Esophagus squamous epithelium (tissue), 5 donors: ENCODE data around the gene APPBP2. TPM values are rescaled to one million over a fixed set of nuclear protein-coding genes. Genes with fewer than 3 reads are reported as not detected.

ENCODE experiments used
- DNase-seq: peaks from one replicate; lab custom pipeline; 2025; lab: John Stamatoyannopoulos, UW
- H3K27ac ChIP-seq, 4 donors: fragments of 200-600 bp; sonication (generic); one replicate each; pipeline ENCODE4 v1.5.1; 2016 to 2019; ENCODE audit warnings: mild to moderate bottlenecking in 1 of 4
- H3K27me3 ChIP-seq, 4 donors: fragments of 200-600 bp; sonication (generic); 1 replicate in 3 of 4; 2 replicates in 1 of 4; pipeline versions ENCODE4 v1.5.1 to v1.6.0; 2017 to 2021; ENCODE audit warnings: antibody characterized with exemption in 1 of 4
- H3K36me3 ChIP-seq, 3 donors: fragments of 200-600 bp; sonication (generic); one replicate each; pipeline ENCODE4 v1.5.1; 2016 to 2019
- H3K4me1 ChIP-seq, 3 donors: fragments of 200-600 bp; sonication (generic); one replicate each; pipeline ENCODE4 v1.5.1; 2017 to 2019
- H3K4me3 ChIP-seq, 4 donors: fragments of 200-600 bp; sonication (generic); 1 replicate in 3 of 4; 2 replicates in 1 of 4; pipeline ENCODE4 v1.5.1; 2016 to 2019; ENCODE audit warnings: mild to moderate bottlenecking in 2 of 4, moderate library complexity in 1 of 4
- H3K9me3 ChIP-seq, 3 donors: fragments of 200-600 bp; sonication (generic); one replicate each; pipeline ENCODE4 v1.5.1; 2016 to 2019
- CTCF ChIP-seq, 6 experiments: fragments of 450-650 bp in 4 of 6; fragments of 200-600 bp in 2 of 6; sonication (generic) in 2 of 6; IDR thresholded peaks; one replicate each; pipeline ENCODE4 v1.5.1; 2016 to 2019; ENCODE audit warnings: antibody characterized with exemption in 6 of 6, mild to moderate bottlenecking in 4 of 6, moderate library complexity in 4 of 6
- POLR2A ChIP-seq, 4 donors: fragments of 450-650 bp; IDR thresholded peaks; one replicate each; pipeline ENCODE4 v1.6.1; 2017; ENCODE audit warnings: antibody characterized with exemption in 4 of 4, mild to moderate bottlenecking in 4 of 4, moderate library complexity in 3 of 4
- WGBS, 2 donors: methylation state at CpG; one replicate each; pipeline ENCODE4 v1.1.5; 2018; 5-methylcytosine and 5-hydroxymethylcytosine counted together
- intact Hi-C: fragments of 100-400 bp; cut with DNase I; formaldehyde crosslinking; loops from one replicate; pipeline ENCODE4 v1.15.0; 2022
- total RNA-seq, 4 donors: library from RNA; depleted of rRNA; stranded (reverse); fragments of >200 nt; gene quantifications; one replicate each; pipeline ENCODE4 v1.1.0, GENCODE V29; 2016
- donor health status: DM: yes; HTN: yes; CAD: no.

Gene APPBP2
- total RNA-seq, 4 donors from 2014 or later = 9.7 to 26.3 (median 16.0) TPM

DNA sequence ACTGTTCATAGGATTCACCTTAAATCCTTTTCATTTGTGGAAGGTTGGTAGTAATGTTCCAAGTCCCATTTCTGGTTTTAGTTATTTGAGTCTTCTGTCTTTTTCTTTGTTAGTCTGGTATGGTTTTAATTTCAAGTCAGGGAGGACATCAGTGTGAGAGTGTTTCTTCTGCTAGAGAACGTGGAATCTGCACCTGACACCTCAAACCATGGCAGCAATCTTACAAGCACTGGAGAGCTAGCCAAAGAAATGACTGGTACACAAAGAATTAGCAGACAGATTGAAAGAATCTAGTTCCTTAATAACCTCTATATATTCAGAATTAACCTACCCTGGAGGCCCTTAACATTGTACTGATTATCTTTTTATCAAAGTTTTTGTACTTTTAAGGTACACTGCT, 53.6 kb downstream of the APPBP2 start:
- H3K9me3 ChIP-seq = no peaks in the 10 kb centered on the region
- 90 to 93% methylated on average over 1 of the region's 1 CpG for WGBS, 2 donors
- no peak for DNase-seq
- peaks cover 0 to 59% (median 0%) of the 10 kb centered on the region in 3 donors for H3K36me3 ChIP-seq
- H3K27ac ChIP-seq = no peak overlapping the region
- peaks cover 0 to 34% (median 6%) of the 10 kb centered on the region in 3 donors for H3K4me1 ChIP-seq
- H3K27me3 ChIP-seq = no peaks in the 10 kb centered on the region
- intact Hi-C loops = no loop called here
- no peak overlapping the region for H3K4me3 ChIP-seq
- TF ChIP-seq POLR2A (IDR thresholded peaks at IDR 0.05) = no peak
- no peak for TF ChIP-seq CTCF (IDR thresholded peaks at IDR 0.05)

- Histone ChIP-seq H3K4me1 (peaks cover 0 to 34% (median 6%) of the 10 kb centered on the region in 3 donors), H3K9me3 (no peaks in the 10 kb centered on the region), H3K4me3 (no peak overlapping the region), H3K27me3 (no peaks in the 10 kb centered on the region), H3K27ac (no peak overlapping the region), H3K36me3 (peaks cover 0 to 53% (median 0%) of the 10 kb centered on the region in 3 donors)
- 97 to 100% methylated on average over 4 of the region's 4 CpGs for WGBS, 2 donors
- TF ChIP-seq CTCF (IDR thresholded peaks at IDR 0.05) (no peak), POLR2A (IDR thresholded peaks at IDR 0.05) (no peak)
- intact Hi-C loops = no loop called here
- DNase-seq = no peak
These were observed 54.6 kb downstream of the APPBP2 start for GRCh38 chr17:60471451-60471850.

- Histone ChIP-seq H3K27ac (no peak overlapping the region), H3K9me3 (no peaks in the 10 kb centered on the region), H3K4me1 (peaks cover 0 to 29% (median 6%) of the 10 kb centered on the region in 3 donors), H3K36me3 (peaks cover 0 to 65% (median 8%) of the 10 kb centered on the region in 3 donors), H3K27me3 (no peaks in the 10 kb centered on the region), H3K4me3 (no peak overlapping the region)
- intact Hi-C loops = no loop called here
- TF ChIP-seq CTCF (IDR thresholded peaks at IDR 0.05) (no peak), POLR2A (IDR thresholded peaks at IDR 0.05) (no peak)
- no peak for DNase-seq
These were observed 57.7 kb downstream of the APPBP2 start for GRCh38 chr17:60468371-60468770.

- TF ChIP-seq POLR2A (IDR thresholded peaks at IDR 0.05) (no peak), CTCF (IDR thresholded peaks at IDR 0.05) (no peak)
- intact Hi-C loops = no loop called here
- peaks cover 0 to 14% (median 0%) of the 10 kb centered on the region in 3 donors for H3K4me1 ChIP-seq
- no peak overlapping the region for H3K27ac ChIP-seq
- no peak for DNase-seq
- H3K36me3 ChIP-seq = peaks cover 4 to 90% (median 18%) of the 10 kb centered on the region in 3 donors
- H3K4me3 ChIP-seq = no peak overlapping the region
- H3K9me3 ChIP-seq = no peaks in the 10 kb centered on the region
- no peaks in the 10 kb centered on the region for H3K27me3 ChIP-seq
- 83 to 90% methylated on average over 1 of the region's 1 CpG for WGBS, 2 donors
These were observed 61.7 kb downstream of the APPBP2 start for GRCh38 chr17:60464343-60464742.

GRCh38 chr17:60463157-60463835, 62.7 kb downstream of the APPBP2 start:
- DNase-seq = no peak
- Histone ChIP-seq H3K36me3 (peaks cover 7 to 93% (median 22%) of the 10 kb centered on the region in 3 donors), H3K27me3 (no peaks in the 10 kb centered on the region), H3K4me1 (peaks cover 0 to 4% (median 0%) of the 10 kb centered on the region in 3 donors), H3K27ac (no peak overlapping the region), H3K9me3 (no peaks in the 10 kb centered on the region), H3K4me3 (no peak overlapping the region)
- intact Hi-C loops = no loop called here
- 66 to 77% methylated on average over 4 of the region's 4 CpGs for WGBS, 2 donors
- no peak for TF ChIP-seq CTCF (IDR thresholded peaks at IDR 0.05)
- TF ChIP-seq POLR2A (IDR thresholded peaks at IDR 0.05) = no peak
